ENCODE results near the gene FILIP1.

DNA sequence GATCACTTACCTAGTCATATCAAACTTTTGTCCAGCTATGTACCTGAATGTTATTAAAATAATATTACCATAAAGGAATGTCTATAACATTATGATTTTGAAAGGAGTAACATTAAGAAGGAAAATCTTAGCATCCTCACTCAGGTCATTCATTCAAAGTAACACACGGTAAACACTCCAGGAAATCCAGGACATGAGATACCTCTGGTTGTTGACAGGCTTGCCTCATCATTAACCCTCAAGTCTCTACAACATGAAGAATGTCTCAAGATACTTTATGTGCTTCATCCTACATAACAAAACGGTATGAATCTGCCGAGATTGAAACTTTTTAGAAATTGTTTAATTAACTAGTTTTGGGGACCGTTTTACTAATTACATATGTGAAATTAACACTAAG, 690 bp upstream of the FILIP1 start:
- TF ChIP-seq REST (IDR thresholded peaks at IDR 0.05; ENCODE audit: insufficient read depth in 1 of 2, low read depth in 2 of 2, low read length in 2 of 2) (no peak), POLR2AphosphoS5 (IDR thresholded peaks at IDR 0.05; ENCODE audit: low read depth, low read length) (no peak)

Data from PFSK-1 (cell line).